ENCODE data around the gene ABI1. TPM values are rescaled to one million over a fixed set of nuclear protein-coding genes. Genes with fewer than 3 reads are reported as not detected.

The ABI1 gene
- total and polyA plus RNA-seq, 2 donors (not counting 3 experiments of a cell fraction or from before 2014, with no cell fraction given), result 58.8 to 59.1 TPM

DNA sequence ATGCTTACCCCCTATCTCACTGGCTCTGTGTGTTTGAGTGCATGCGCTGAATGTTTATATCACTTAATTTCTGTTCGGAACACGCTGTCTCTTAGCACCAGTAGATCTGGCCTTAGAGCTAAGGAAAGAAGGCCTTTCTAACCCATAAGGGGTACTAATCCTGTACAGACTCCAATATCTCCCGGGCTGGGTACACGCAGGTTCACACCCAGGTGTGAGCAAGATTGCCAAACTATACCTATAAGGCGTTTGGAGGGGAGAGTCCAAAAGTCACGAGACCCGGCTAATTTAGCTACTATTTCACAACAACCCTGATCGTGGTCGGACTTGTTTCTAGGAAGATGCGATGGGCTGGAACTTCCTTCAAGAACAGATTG is 164.0 kb downstream of the ABI1 start:
- TF ChIP-seq MYC (IDR thresholded peaks at IDR 0.05; ENCODE audit: low read depth, low read length) (no peak), EZH2 (IDR thresholded peaks at IDR 0.05; ENCODE audit: borderline replicate concordance, low read depth, low read length, severe bottlenecking) (no peak), POLR2A (IDR thresholded peaks at IDR 0.05; ENCODE audit: low read depth, low read length) (no peak), GATA2 (IDR thresholded peaks at IDR 0.05; ENCODE audit: insufficient read depth, insufficient read length, low read depth, low read length) (no peak), FOS (IDR thresholded peaks at IDR 0.05; ENCODE audit: borderline replicate concordance, insufficient read depth, low read length) (no peak), JUN (IDR thresholded peaks at IDR 0.05; ENCODE audit: borderline replicate concordance, insufficient read depth, insufficient read length, low read depth) (no peak), POLR2AphosphoS5 (IDR thresholded peaks at IDR 0.05; ENCODE audit: insufficient read depth, low read depth, low read length) (no peak)
- TF ChIP-seq, protein P1, sequence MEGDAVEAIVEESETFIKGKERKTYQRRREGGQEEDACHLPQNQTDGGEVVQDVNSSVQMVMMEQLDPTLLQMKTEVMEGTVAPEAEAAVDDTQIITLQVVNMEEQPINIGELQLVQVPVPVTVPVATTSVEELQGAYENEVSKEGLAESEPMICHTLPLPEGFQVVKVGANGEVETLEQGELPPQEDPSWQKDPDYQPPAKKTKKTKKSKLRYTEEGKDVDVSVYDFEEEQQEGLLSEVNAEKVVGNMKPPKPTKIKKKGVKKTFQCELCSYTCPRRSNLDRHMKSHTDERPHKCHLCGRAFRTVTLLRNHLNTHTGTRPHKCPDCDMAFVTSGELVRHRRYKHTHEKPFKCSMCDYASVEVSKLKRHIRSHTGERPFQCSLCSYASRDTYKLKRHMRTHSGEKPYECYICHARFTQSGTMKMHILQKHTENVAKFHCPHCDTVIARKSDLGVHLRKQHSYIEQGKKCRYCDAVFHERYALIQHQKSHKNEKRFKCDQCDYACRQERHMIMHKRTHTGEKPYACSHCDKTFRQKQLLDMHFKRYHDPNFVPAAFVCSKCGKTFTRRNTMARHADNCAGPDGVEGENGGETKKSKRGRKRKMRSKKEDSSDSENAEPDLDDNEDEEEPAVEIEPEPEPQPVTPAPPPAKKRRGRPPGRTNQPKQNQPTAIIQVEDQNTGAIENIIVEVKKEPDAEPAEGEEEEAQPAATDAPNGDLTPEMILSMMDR (IDR thresholded peaks at IDR 0.05; ENCODE audit: extremely low read depth in 1 of 2, insufficient read depth in 1 of 2, low read depth in 1 of 2, low read length in 2 of 2), result no peak
- TF ChIP-seq, protein P2, sequence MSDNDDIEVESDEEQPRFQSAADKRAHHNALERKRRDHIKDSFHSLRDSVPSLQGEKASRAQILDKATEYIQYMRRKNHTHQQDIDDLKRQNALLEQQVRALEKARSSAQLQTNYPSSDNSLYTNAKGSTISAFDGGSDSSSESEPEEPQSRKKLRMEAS (IDR thresholded peaks at IDR 0.05; ENCODE audit: insufficient read depth, insufficient read length), result no peak
- DNase-seq (ENCODE audit: low read depth, low spot score) (peak; percentile 10), FAIRE-seq (no peak)
- H3K27me3 ChIP-seq (ENCODE audit: control insufficient read depth in 2 of 2, insufficient read depth in 2 of 2, low read length in 2 of 2), result no peaks in the 10 kb centered on the region
- CTCF ChIA-PET, result no interaction called here
- H3K4me1 ChIP-seq (ENCODE audit: control insufficient read depth, extremely low read depth, insufficient read depth, low read length), result peaks cover 10% of the 10 kb centered on the region
- H3K27ac ChIP-seq (ENCODE audit: insufficient read depth, low read depth, low read length), result peak overlapping the region; percentile 55
- peaks cover 40% of the 10 kb centered on the region for H3K79me2 ChIP-seq (ENCODE audit: control insufficient read depth, insufficient read depth, low read length)
- H3K9me1 ChIP-seq (replicated peaks; ENCODE audit: control insufficient read depth, extremely low read depth, insufficient read depth, low read length), result no peaks in the 10 kb centered on the region
- H2AFZ ChIP-seq (ENCODE audit: low read depth, low read length), result peak overlapping the region; percentile 88
- dilution Hi-C loops (cut with MboI; ENCODE audit: extremely low pct_ligation_motif_present, low sequenced_read_pairs), result no loop called here
- H4K20me1 ChIP-seq (replicated peaks; ENCODE audit: control insufficient read depth, extremely low read depth, insufficient read depth, low read length), result no peaks in the 10 kb centered on the region
- H3K4me2 ChIP-seq (ENCODE audit: insufficient read depth, low read length), result peak overlapping the region; percentile 76
- H3K36me3 ChIP-seq (ENCODE audit: control insufficient read depth in 2 of 2, extremely low read depth in 1 of 2, insufficient read depth in 2 of 2, low read length in 2 of 2), result no peaks in the 10 kb centered on the region
- H3K9ac ChIP-seq (replicated peaks; ENCODE audit: extremely low read depth, insufficient read depth, low read length), result peak overlapping the region; percentile 66
- no TSS peak for BruUV-seq (replicated peaks)
- POLR2A ChIA-PET, result no interaction called here
- intact Hi-C loops (cut with micrococcal nuclease), result loop anchor here (1.0 to 5.0 kb wide), 2 partner anchors 164 to 546 kb away; partner anchors contain the start of genes ABI1 and ACBD5
- H3K4me3 ChIP-seq (replicated peaks in 1 of 3; ENCODE audit: insufficient read depth in 1 of 3, low read depth in 1 of 3, low read length in 3 of 3), result peak overlapping the region; percentile 64 to 91 (median 89)
- H3K9me3 ChIP-seq (replicated peaks; ENCODE audit: control insufficient read depth, insufficient read depth, low read length), result no peaks in the 10 kb centered on the region

Small RNA genes lying within 50 kb of the gene (small RNA-seq; reads per million reads assigned to genes)
- not detected for gene RF00191 (ENCODE audit: insufficient read depth, insufficient read length, low read depth, low replicate concordance)
- not detected for gene RNU6-946P (ENCODE audit: insufficient read depth, insufficient read length, low read depth, low replicate concordance)

Other genes with a start within 250 kb of the ABI1 start
- gene PDSS1, start 163.3 kb downstream of the ABI1 start, total RNA-seq, result 11.0 and 11.3 TPM in 2 replicates
- 9.1 and 10.1 TPM in 2 replicates for gene PDSS1, start 163.3 kb downstream of the ABI1 start, polyA plus RNA-seq
- 7.2 and 9.5 TPM in 2 replicates for gene ANKRD26, start 239.5 kb upstream of the ABI1 start, total RNA-seq
- gene ANKRD26, start 239.5 kb upstream of the ABI1 start, polyA plus RNA-seq, result 0.54 and 1.0 TPM in 2 replicates